HepG2 (cell line): Measurements from ENCODE around the gene MGST1. TPM values are rescaled to one million over a fixed set of nuclear protein-coding genes. Genes with fewer than 3 reads are reported as not detected.

Experiments
- BRD4 ChIP-seq: sonication (generic); formaldehyde crosslinking; IDR thresholded peaks from 2 replicates; pipeline ENCODE4 v1.4.0; 2020; ENCODE audit warnings: missing genetic modification reagents
- ELF1 ChIP-seq: sonication (generic); formaldehyde crosslinking; IDR thresholded peaks from 2 replicates; pipeline ENCODE4 v1.4.0; 2020; ENCODE audit warnings: missing genetic modification reagents
- ERF ChIP-seq: IDR thresholded peaks from 2 replicates; pipeline ENCODE4 v1.6.1; 2018; ENCODE audit warnings: missing biosample characterization, missing genetic modification reagents
- FOSL1 ChIP-seq: sonication (generic); formaldehyde crosslinking; IDR thresholded peaks from 2 replicates; pipeline ENCODE4 v1.9.0; 2021; ENCODE audit warnings: missing genetic modification reagents, borderline replicate concordance
- FOXP4 ChIP-seq: sonication (generic); formaldehyde crosslinking; IDR thresholded peaks from 2 replicates; pipeline ENCODE4 v1.4.0; 2020; ENCODE audit warnings: missing genetic modification reagents
- JUN ChIP-seq: sonication (generic); formaldehyde crosslinking; IDR thresholded peaks from 2 replicates; pipeline ENCODE4 v1.4.0; 2020; ENCODE audit warnings: mild to moderate bottlenecking, missing genetic modification reagents
- KLF11 ChIP-seq: IDR thresholded peaks from 2 replicates; pipeline ENCODE4 v1.6.1; 2016; ENCODE audit warnings: missing compliant biosample characterization
- KLF13 ChIP-seq: sonication (generic); formaldehyde crosslinking; IDR thresholded peaks from 2 replicates; pipeline ENCODE4 v1.4.0; 2020; ENCODE audit warnings: mild to moderate bottlenecking, missing genetic modification reagents
- PBX3 ChIP-seq: sonication (generic); formaldehyde crosslinking; IDR thresholded peaks from 2 replicates; pipeline ENCODE4 v1.8.1; 2023; ENCODE audit warnings: missing genetic modification reagents, inconsistent platforms, borderline replicate concordance
- PHF5A ChIP-seq: IDR thresholded peaks from one replicate; pipeline ENCODE4 v1.6.1; 2018; ENCODE audit warnings: low read depth, missing genetic modification reagents; ENCODE audit not compliant: unreplicated experiment
- SAFB2 ChIP-seq: sonication (generic); formaldehyde crosslinking; IDR thresholded peaks from 2 replicates; pipeline ENCODE4 v1.5.1; 2020; ENCODE audit warnings: missing genetic modification reagents, low read depth, mild to moderate bottlenecking, borderline replicate concordance
- SKI ChIP-seq: fragments of 450-650 bp; IDR thresholded peaks from one replicate; pipeline ENCODE4 v1.6.1; 2018; ENCODE audit warnings: mild to moderate bottlenecking; ENCODE audit not compliant: partially characterized antibody
- SP1 ChIP-seq, 2 experiments: fragments of 450-650 bp in 1 of 2; sonication (generic) in 1 of 2; formaldehyde crosslinking in 1 of 2; IDR thresholded peaks; 2 replicates each; pipeline versions ENCODE4 v1.4.0 to v1.6.1; 2016 to 2020; ENCODE audit warnings: missing genetic modification reagents in 1 of 2
- TBP ChIP-seq: sonication (generic); formaldehyde crosslinking; IDR thresholded peaks from 2 replicates; pipeline ENCODE4 v1.5.0; 2020; ENCODE audit warnings: missing genetic modification reagents
- ZBTB2 ChIP-seq: sonication (generic); formaldehyde crosslinking; IDR thresholded peaks from 2 replicates; pipeline ENCODE4 v1.8.0; 2022; ENCODE audit warnings: low read depth, missing genetic modification reagents
- ZKSCAN5 ChIP-seq: sonication (generic); formaldehyde crosslinking; IDR thresholded peaks from 2 replicates; pipeline ENCODE4 v1.5.1; 2020; ENCODE audit warnings: mild to moderate bottlenecking, missing genetic modification reagents
- ZNF281 ChIP-seq: sonication (generic); formaldehyde crosslinking; IDR thresholded peaks from 2 replicates; pipeline ENCODE4 v1.4.0; 2020; ENCODE audit warnings: missing genetic modification reagents, borderline replicate concordance
- ZNF317 ChIP-seq: sonication (generic); formaldehyde crosslinking; IDR thresholded peaks from 2 replicates; pipeline ENCODE4 v1.5.0; 2020; ENCODE audit warnings: mild to moderate bottlenecking, missing genetic modification reagents
- polyA plus RNA-seq, 8 experiments: library from polyadenylated mRNA; depleted of rRNA in 3 of 8; stranded (reverse) in 7 of 8; unstranded in 1 of 8; fragments of >200 nt; fragmentation: Illumina TruSeq in 4 of 8; extraction: Trizol in 4 of 8; gene quantifications; 2 replicates each; pipeline versions ENCODE4 v1.2.1 to v1.2.3, GENCODE V29; 2011 to 2016; ENCODE audit warnings: low read depth in 4 of 8, missing spikeins in 1 of 8, mixed read lengths in 1 of 8; ENCODE audit not compliant: insufficient read depth in 1 of 8
- total RNA-seq, 5 experiments: library from RNA; depleted of rRNA; stranded (reverse); fragments of >200 nt; fragmentation: Illumina TruSeq; extraction: Trizol; gene quantifications; 2 replicates each; pipeline ENCODE4 v1.2.3, GENCODE V29; 2016; ENCODE audit warnings: low read depth in 1 of 5

The MGST1 gene
- total and polyA plus RNA-seq, 2 of the 13 experiments (the other 11 are each of a cell fraction or from before 2014, with no cell fraction given), result 119 to 152 TPM

GRCh38 chr12:16385782-16386646 is 38.6 kb downstream of the MGST1 start (continued):
- TF ChIP-seq ZBTB2 (CRISPR knock-in tag) (no peak), SKI (no peak), FOXP4 (CRISPR knock-in tag) (peak; percentile 56), ELF1 (CRISPR knock-in tag) (no peak), BRD4 (CRISPR knock-in tag) (no peak), KLF11 (CRISPR knock-in tag) (no peak), FOSL1 (CRISPR knock-in tag) (no peak), ZNF317 (no peak), SAFB2 (CRISPR knock-in tag) (no peak), ZKSCAN5 (CRISPR knock-in tag) (no peak), PHF5A (no peak), ERF (CRISPR knock-in tag) (peak; percentile 47; the same call in 1 of the 2 replicates), KLF13 (no peak), ZNF281 (no peak), PBX3 (CRISPR knock-in tag) (no peak), TBP (CRISPR knock-in tag) (no peak), JUN (CRISPR knock-in tag) (no peak), SP1 (IDR thresholded peaks at IDR 0.05) (no peak), SP1 (CRISPR knock-in tag; IDR thresholded peaks at IDR 0.05) (no peak)
